ENCODE results near the gene C1orf115.

DNA sequence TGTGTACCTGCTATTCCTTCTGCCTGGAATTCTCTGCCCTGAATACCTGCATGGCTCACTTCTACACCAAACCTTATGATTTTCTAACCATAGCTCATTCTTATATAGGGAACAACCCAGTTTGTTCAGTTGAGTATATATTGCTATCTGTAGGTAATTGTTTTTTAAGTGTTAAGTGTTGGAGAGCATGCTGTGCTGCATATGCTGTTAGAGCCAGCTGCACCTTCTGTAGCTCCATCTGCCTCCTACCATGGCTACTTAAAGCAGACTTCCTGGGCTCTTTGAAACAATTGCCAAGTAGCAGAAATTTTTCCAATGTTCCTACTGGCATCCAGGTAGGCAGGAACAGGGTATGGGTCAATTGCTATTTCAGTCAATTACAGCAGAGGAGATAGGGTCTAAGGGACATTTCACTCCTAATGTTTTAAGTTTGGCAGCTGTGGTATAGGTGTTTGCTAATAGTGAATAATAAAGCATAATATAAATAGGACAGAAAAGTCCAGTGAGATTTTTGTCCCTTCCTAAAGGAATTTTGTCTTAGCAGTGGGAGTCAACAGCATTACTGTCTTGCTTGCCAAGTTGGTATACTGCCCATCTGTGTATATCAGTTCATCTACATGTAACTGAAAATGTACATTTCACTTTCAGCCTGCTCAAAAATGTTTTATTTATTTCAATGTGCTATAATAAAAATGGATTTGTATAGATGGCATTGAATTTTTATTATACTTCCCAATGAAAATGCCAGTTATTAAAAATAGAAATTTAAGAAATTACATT is 34.0 kb upstream of the C1orf115 start:
- TF ChIP-seq, protein P1, sequence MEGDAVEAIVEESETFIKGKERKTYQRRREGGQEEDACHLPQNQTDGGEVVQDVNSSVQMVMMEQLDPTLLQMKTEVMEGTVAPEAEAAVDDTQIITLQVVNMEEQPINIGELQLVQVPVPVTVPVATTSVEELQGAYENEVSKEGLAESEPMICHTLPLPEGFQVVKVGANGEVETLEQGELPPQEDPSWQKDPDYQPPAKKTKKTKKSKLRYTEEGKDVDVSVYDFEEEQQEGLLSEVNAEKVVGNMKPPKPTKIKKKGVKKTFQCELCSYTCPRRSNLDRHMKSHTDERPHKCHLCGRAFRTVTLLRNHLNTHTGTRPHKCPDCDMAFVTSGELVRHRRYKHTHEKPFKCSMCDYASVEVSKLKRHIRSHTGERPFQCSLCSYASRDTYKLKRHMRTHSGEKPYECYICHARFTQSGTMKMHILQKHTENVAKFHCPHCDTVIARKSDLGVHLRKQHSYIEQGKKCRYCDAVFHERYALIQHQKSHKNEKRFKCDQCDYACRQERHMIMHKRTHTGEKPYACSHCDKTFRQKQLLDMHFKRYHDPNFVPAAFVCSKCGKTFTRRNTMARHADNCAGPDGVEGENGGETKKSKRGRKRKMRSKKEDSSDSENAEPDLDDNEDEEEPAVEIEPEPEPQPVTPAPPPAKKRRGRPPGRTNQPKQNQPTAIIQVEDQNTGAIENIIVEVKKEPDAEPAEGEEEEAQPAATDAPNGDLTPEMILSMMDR (IDR thresholded peaks at IDR 0.05; ENCODE audit: low read length), result no peak
- no peak for TF ChIP-seq EZH2 (optimal IDR thresholded peaks at IDR 0.05; ENCODE audit: low read depth, low read length)
